Fibroblast of lung (primary cell): Measurements from ENCODE around the gene OBSL1. TPM values are rescaled to one million over a fixed set of nuclear protein-coding genes. Genes with fewer than 3 reads are reported as not detected.

ENCODE experiments used
- DNase-seq, 2 donors: peaks; one replicate each; pipeline versions ENCODE4 v3.0.0 to v3.0.0-alpha.2; 2010; ENCODE audit warnings: low read depth in 2 of 2
- H2AFZ ChIP-seq: 2 replicates; pipeline ENCODE4 v1.5.1; 2012; ENCODE audit warnings: low read length, control low read depth, inconsistent platforms
- H3K27ac ChIP-seq: 2 replicates; pipeline ENCODE4 v1.5.1; 2011; ENCODE audit warnings: low read length, control low read depth; ENCODE audit not compliant: insufficient read depth
- H3K27me3 ChIP-seq: 2 replicates; pipeline ENCODE4 v1.5.1; 2011; ENCODE audit warnings: mild to moderate bottlenecking, low read length; ENCODE audit not compliant: control insufficient read depth, insufficient read depth
- H3K36me3 ChIP-seq: 2 replicates; pipeline ENCODE4 v1.5.1; 2011; ENCODE audit warnings: low read length; ENCODE audit not compliant: control insufficient read depth, insufficient read depth
- H3K4me1 ChIP-seq: 2 replicates; pipeline ENCODE4 v1.5.1; 2011; ENCODE audit warnings: low read length; ENCODE audit not compliant: control insufficient read depth, insufficient read depth; ENCODE audit errors: extremely low read depth
- H3K4me2 ChIP-seq: 2 replicates; pipeline ENCODE4 v1.5.1; 2011; ENCODE audit warnings: low read length, control low read depth; ENCODE audit not compliant: insufficient read depth; ENCODE audit errors: extremely low read depth
- H3K4me3 ChIP-seq, 4 experiments: fragments of 200-600 bp in 1 of 4; sonication (generic) in 1 of 4; replicated peaks in 1 of 4; 2 replicates each; pipeline ENCODE4 v1.5.1; 2011 to 2016; ENCODE audit warnings: low read length in 4 of 4, low read depth in 3 of 4, mild to moderate bottlenecking in 3 of 4, control low read depth in 2 of 4, inconsistent platforms in 1 of 4, mixed read lengths in 1 of 4; ENCODE audit not compliant: insufficient read depth in 1 of 4; ENCODE audit errors: control extremely low read depth in 1 of 4
- H3K79me2 ChIP-seq: 2 replicates; pipeline ENCODE4 v1.5.1; 2012; ENCODE audit warnings: mild to moderate bottlenecking, low read length, inconsistent platforms; ENCODE audit not compliant: control insufficient read depth, insufficient read depth
- H3K9ac ChIP-seq: 2 replicates; pipeline ENCODE4 v1.5.1; 2011; ENCODE audit warnings: mild to moderate bottlenecking, low read length, control low read depth; ENCODE audit not compliant: insufficient read depth
- H3K9me3 ChIP-seq: 2 replicates; pipeline ENCODE4 v1.5.1; 2012; ENCODE audit warnings: low read depth, low read length; ENCODE audit not compliant: control insufficient read depth, insufficient read depth
- H4K20me1 ChIP-seq: 2 replicates; pipeline ENCODE4 v1.5.1; 2011; ENCODE audit warnings: low read length; ENCODE audit not compliant: control insufficient read depth, insufficient read depth; ENCODE audit errors: extremely low read depth
- CTCF ChIP-seq, 2 donors: IDR thresholded peaks in 1 of 2; conservative IDR thresholded peaks in 1 of 2; 1 replicate in 1 of 2; 2 replicates in 1 of 2; pipeline ENCODE4 v1.5.1; 2011 to 2012; ENCODE audit warnings: low read length in 2 of 2, control low read depth in 1 of 2, inconsistent platforms in 1 of 2, low read depth in 1 of 2, mild to moderate bottlenecking in 1 of 2
- EZH2 ChIP-seq: IDR thresholded peaks from 2 replicates; pipeline ENCODE4 v1.5.1; 2012; ENCODE audit warnings: low read length, control low read depth, mild to moderate bottlenecking; ENCODE audit errors: missing control alignments
- polyA plus RNA-seq, 2 donors: library from polyadenylated mRNA; depleted of rRNA in 1 of 2; stranded (reverse) in 1 of 2; unstranded in 1 of 2; fragments of >200 nt; gene quantifications; 2 replicates each; pipeline ENCODE4 v1.2.1, GENCODE V29; 2011 to 2012; ENCODE audit warnings: missing spikeins in 1 of 2
- total RNA-seq: library from RNA; depleted of rRNA; stranded (reverse); fragments of >200 nt; gene quantifications from 2 replicates; pipeline ENCODE4 v1.2.1, GENCODE V29; 2014

The OBSL1 gene
- total and polyA plus RNA-seq, 2 donors (not counting 1 experiment from before 2014, with no cell fraction given): 24.7 to 28.7 TPM

- TF ChIP-seq EZH2: no peak
- no peak for TF ChIP-seq CTCF (conservative IDR thresholded peaks at IDR 0.05 in 1 of 2, IDR thresholded peaks at IDR 0.05 in 1 of 2; ENCODE audit: low read depth in 1 of 2, low read length in 2 of 2)
These were observed 19.6 kb downstream of the OBSL1 start for GRCh38 chr2:219551441-219552381.

GRCh38 chr2:219549619-219550018 lies 21.7 kb downstream of the OBSL1 start:
- TF ChIP-seq EZH2: no peak
- TF ChIP-seq CTCF (conservative IDR thresholded peaks at IDR 0.05 in 1 of 2, IDR thresholded peaks at IDR 0.05 in 1 of 2; ENCODE audit: low read depth in 1 of 2, low read length in 2 of 2): no peak
- H3K36me3 ChIP-seq: no peaks in the 10 kb centered on the region
- H3K79me2 ChIP-seq: no peaks in the 10 kb centered on the region
- no peaks in the 10 kb centered on the region for H4K20me1 ChIP-seq
- H3K4me2 ChIP-seq: no peak overlapping the region
- peaks cover 6% of the 10 kb centered on the region for H3K27me3 ChIP-seq
- H3K9ac ChIP-seq: no peak overlapping the region
- no peaks in the 10 kb centered on the region for H3K9me3 ChIP-seq
- no peak overlapping the region for H2AFZ ChIP-seq
- no peak overlapping the region for H3K4me3 ChIP-seq
- no peak for DNase-seq
- peaks cover 3% of the 10 kb centered on the region for H3K4me1 ChIP-seq
- H3K27ac ChIP-seq: no peak overlapping the region

More at GRCh38 chr2:219551441-219552381, 19.6 kb downstream of the OBSL1 start:
- H3K27ac ChIP-seq: no peak overlapping the region
- H3K9ac ChIP-seq: peak overlapping the region; percentile 37
- DNase-seq: peak; percentile 26 to 58
- peaks cover 3% of the 10 kb centered on the region for H3K4me1 ChIP-seq
- no peaks in the 10 kb centered on the region for H3K36me3 ChIP-seq
- no peaks in the 10 kb centered on the region for H4K20me1 ChIP-seq
- peaks cover 6% of the 10 kb centered on the region for H3K27me3 ChIP-seq
- no peaks in the 10 kb centered on the region for H3K9me3 ChIP-seq
- peak overlapping the region; percentile 87 for H3K4me2 ChIP-seq
- peak overlapping the region; percentile 42 to 70 (median 58) for H3K4me3 ChIP-seq
- no peaks in the 10 kb centered on the region for H3K79me2 ChIP-seq
- no peak overlapping the region for H2AFZ ChIP-seq

DNA sequence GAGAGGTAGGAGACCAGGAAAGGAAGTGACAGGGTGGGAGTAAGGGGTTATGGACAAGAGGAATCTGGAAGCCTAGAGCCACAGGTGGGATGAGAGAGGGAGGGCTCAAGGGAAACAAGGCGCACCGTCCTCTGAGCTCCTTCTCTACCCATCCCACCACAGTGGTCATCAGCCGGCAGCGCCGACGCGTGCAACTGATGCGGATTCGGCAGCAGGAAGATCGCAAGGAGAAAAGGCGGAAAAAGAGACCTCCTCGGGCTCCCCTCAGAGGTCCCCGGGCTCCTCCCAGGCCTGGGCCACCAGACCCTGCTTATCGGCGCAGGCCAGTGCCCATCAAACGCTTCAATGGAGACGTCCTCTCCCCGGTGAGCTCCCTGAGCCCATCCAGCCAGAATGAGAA lies 22.3 kb downstream of the OBSL1 start:
- no peak overlapping the region for H3K4me3 ChIP-seq
- no peak for DNase-seq
- H3K79me2 ChIP-seq: no peaks in the 10 kb centered on the region
- TF ChIP-seq EZH2 (no peak), CTCF (conservative IDR thresholded peaks at IDR 0.05 in 1 of 2, IDR thresholded peaks at IDR 0.05 in 1 of 2; ENCODE audit: low read depth in 1 of 2, low read length in 2 of 2) (no peak)
- peaks cover 3% of the 10 kb centered on the region for H3K4me1 ChIP-seq
- no peak overlapping the region for H3K27ac ChIP-seq
- no peaks in the 10 kb centered on the region for H3K9me3 ChIP-seq
- H3K4me2 ChIP-seq: no peak overlapping the region
- H3K27me3 ChIP-seq: peaks cover 6% of the 10 kb centered on the region
- no peak overlapping the region for H3K9ac ChIP-seq
- no peaks in the 10 kb centered on the region for H4K20me1 ChIP-seq
- H3K36me3 ChIP-seq: no peaks in the 10 kb centered on the region
- no peak overlapping the region for H2AFZ ChIP-seq
